Gastroesophageal sphincter (tissue), 2 donors: ENCODE measurements around the gene C1orf159.

Experiments used
- EP300 ChIP-seq: sonication (generic); formaldehyde crosslinking; IDR thresholded peaks from one replicate; pipeline ENCODE4 v1.6.1; 2017; ENCODE audit warnings: antibody characterized with exemption, mild to moderate bottlenecking
- POLR2AphosphoS5 ChIP-seq: sonication (generic); formaldehyde crosslinking; IDR thresholded peaks from one replicate; pipeline ENCODE4 v1.6.1; 2017; ENCODE audit warnings: antibody characterized with exemption

GRCh38 chr1:1090424-1091343, 25.2 kb downstream of the C1orf159 start:
- TF ChIP-seq POLR2AphosphoS5 = no peak
- no peak for TF ChIP-seq EP300
